ENCODE measurements around the gene ADRB2.
A peak's percentile ranks its signal among the peaks of the same experiment; 100 is the strongest.

Gene ADRB2

DNA sequence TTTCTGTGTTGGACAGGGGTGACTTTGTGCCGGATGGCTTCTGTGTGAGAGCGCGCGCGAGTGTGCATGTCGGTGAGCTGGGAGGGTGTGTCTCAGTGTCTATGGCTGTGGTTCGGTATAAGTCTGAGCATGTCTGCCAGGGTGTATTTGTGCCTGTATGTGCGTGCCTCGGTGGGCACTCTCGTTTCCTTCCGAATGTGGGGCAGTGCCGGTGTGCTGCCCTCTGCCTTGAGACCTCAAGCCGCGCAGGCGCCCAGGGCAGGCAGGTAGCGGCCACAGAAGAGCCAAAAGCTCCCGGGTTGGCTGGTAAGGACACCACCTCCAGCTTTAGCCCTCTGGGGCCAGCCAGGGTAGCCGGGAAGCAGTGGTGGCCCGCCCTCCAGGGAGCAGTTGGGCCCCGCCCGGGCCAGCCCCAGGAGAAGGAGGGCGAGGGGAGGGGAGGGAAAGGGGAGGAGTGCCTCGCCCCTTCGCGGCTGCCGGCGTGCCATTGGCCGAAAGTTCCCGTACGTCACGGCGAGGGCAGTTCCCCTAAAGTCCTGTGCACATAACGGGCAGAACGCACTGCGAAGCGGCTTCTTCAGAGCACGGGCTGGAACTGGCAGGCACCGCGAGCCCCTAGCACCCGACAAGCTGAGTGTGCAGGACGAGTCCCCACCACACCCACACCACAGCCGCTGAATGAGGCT lies at the start of gene ADRB2:
Gene ADRB2 (plus strand): TSS at position 559 of the 686 bp plus-strand sequence. CDS start 221 bp downstream, outside the sequence.
- peaks cover 47% of the 10 kb centered on the region for H3K27me3 ChIP-seq (ENCODE audit: insufficient read depth, low read length)
- no peak within 1 kb of the TSS for H3K27ac ChIP-seq (ENCODE audit: low read length)
- no peaks in the 10 kb centered on the region for H3K36me3 ChIP-seq (ENCODE audit: insufficient read depth, low read depth, low read length)
- H3K9me3 ChIP-seq (ENCODE audit: insufficient read depth, low read depth, low read length) = no peaks in the 10 kb centered on the region
- peak within 1 kb of the TSS; percentile 90 for H3K4me3 ChIP-seq (ENCODE audit: low read length)
- peaks cover 4% of the 10 kb centered on the region for H3K4me1 ChIP-seq (ENCODE audit: insufficient read depth, low read length)
- peak within 1 kb of the TSS; percentile 66; the same call in 1 of the 2 replicates for H3K9ac ChIP-seq (ENCODE audit: low read depth, low read length)

DNA sequence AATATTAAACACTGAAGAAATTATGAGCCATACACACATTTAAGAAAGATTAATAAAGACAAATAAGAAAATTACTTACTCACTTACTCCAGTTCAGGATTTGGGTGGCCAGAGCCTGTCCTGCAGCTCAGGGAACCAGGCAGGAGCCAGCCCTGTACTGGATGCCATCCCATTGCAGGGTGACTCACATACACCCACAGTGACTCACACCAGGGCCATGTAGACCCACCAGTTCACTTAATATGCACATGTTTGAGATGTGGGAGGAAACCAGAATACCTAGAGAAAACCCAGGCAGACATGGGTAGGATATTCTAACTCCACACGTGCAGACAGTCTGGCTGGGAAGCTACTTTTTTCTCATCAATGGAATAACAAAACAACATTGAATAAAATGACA lies 49.6 kb upstream of the ADRB2 start:
- no peak overlapping the region for H3K27ac ChIP-seq (ENCODE audit: low read length)
- H3K9me3 ChIP-seq (ENCODE audit: insufficient read depth, low read depth, low read length) = no peaks in the 10 kb centered on the region
- no peaks in the 10 kb centered on the region for H3K36me3 ChIP-seq (ENCODE audit: insufficient read depth, low read depth, low read length)
- H3K4me3 ChIP-seq (ENCODE audit: low read length) = no peak overlapping the region
- H3K27me3 ChIP-seq (ENCODE audit: insufficient read depth, low read length) = no peaks in the 10 kb centered on the region
- H3K4me1 ChIP-seq (ENCODE audit: insufficient read depth, low read length) = peaks cover 6% of the 10 kb centered on the region; the same call in 1 of the 2 replicates
- H3K9ac ChIP-seq (ENCODE audit: low read depth, low read length) = no peak overlapping the region

DNA sequence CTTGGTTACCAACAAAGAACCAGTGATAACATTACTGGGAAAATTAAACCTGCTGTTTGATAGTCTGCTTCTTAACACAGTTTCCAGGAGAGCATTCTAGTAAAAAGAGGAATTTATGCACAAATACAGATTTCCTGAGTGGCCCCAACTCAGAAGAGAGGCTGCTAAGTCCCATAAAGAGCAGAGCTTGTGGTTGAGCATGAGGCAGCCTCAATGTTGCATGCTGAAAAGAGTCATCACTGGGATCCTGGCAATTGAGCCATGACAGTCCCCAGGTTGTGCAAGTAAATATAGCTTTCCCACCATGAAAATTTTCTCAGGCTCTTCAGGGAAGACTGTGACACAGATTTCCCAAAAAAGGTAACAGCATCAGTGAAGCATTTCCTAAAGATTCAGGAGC lies 47.5 kb upstream of the ADRB2 start:
- Histone ChIP-seq H3K4me1 (ENCODE audit: insufficient read depth, low read length) (peaks cover 3% of the 10 kb centered on the region; the same call in 1 of the 2 replicates), H3K27me3 (ENCODE audit: insufficient read depth, low read length) (no peaks in the 10 kb centered on the region), H3K4me3 (ENCODE audit: low read length) (no peak overlapping the region), H3K9ac (ENCODE audit: low read depth, low read length) (no peak overlapping the region), H3K27ac (ENCODE audit: low read length) (no peak overlapping the region), H3K9me3 (ENCODE audit: insufficient read depth, low read depth, low read length) (no peaks in the 10 kb centered on the region), H3K36me3 (ENCODE audit: insufficient read depth, low read depth, low read length) (no peaks in the 10 kb centered on the region)

DNA sequence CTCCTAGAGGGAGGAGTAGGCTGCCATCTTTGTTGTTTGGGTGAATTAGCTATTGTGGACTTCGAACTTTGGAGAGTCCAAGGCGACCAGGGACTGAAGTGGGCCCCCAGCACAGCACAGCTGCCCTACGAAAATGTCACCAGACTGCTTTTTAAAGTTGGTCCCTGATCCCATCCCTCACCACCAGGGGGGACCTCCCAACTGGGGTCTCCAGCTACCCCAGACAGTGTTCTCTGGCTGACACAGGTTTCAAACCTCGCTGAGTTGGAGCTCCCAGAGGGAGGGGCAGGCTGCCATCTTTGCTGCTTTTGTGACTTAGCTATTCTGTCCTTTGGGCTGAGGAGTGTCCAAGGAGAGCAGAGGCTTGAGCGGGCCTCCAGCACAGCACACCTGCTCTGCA lies 45.7 kb upstream of the ADRB2 start:
- H3K27ac ChIP-seq (ENCODE audit: low read length) = no peak overlapping the region
- no peaks in the 10 kb centered on the region for H3K36me3 ChIP-seq (ENCODE audit: insufficient read depth, low read depth, low read length)
- no peak overlapping the region for H3K4me3 ChIP-seq (ENCODE audit: low read length)
- H3K27me3 ChIP-seq (ENCODE audit: insufficient read depth, low read length) = no peaks in the 10 kb centered on the region
- no peaks in the 10 kb centered on the region for H3K4me1 ChIP-seq (ENCODE audit: insufficient read depth, low read length)
- no peak overlapping the region for H3K9ac ChIP-seq (ENCODE audit: low read depth, low read length)
- H3K9me3 ChIP-seq (ENCODE audit: insufficient read depth, low read depth, low read length) = no peaks in the 10 kb centered on the region

DNA sequence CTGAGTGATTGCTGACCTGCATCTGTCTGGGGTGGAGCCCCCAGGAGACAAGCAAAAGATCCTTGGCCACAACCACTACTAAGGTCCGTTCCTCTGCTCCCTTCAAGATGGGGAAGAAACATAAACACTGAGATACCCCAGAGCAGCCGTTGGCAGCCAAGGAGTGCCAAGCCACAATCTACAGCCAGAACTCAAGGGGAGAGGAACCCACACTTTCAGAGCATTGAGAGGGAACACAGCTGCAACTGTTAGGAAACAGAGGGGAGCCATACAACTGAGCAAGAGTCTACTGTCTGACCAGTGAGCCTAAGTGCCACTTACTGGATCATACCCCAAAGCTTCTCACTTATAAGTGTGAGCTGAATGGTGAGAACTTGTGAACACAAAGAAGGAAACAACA lies 44.6 kb upstream of the ADRB2 start:
- H3K36me3 ChIP-seq (ENCODE audit: insufficient read depth, low read depth, low read length) = no peaks in the 10 kb centered on the region
- no peaks in the 10 kb centered on the region for H3K4me1 ChIP-seq (ENCODE audit: insufficient read depth, low read length)
- H3K27me3 ChIP-seq (ENCODE audit: insufficient read depth, low read length) = no peaks in the 10 kb centered on the region
- no peak overlapping the region for H3K27ac ChIP-seq (ENCODE audit: low read length)
- H3K9me3 ChIP-seq (ENCODE audit: insufficient read depth, low read depth, low read length) = no peaks in the 10 kb centered on the region
- H3K4me3 ChIP-seq (ENCODE audit: low read length) = no peak overlapping the region
- no peak overlapping the region for H3K9ac ChIP-seq (ENCODE audit: low read depth, low read length)

DNA sequence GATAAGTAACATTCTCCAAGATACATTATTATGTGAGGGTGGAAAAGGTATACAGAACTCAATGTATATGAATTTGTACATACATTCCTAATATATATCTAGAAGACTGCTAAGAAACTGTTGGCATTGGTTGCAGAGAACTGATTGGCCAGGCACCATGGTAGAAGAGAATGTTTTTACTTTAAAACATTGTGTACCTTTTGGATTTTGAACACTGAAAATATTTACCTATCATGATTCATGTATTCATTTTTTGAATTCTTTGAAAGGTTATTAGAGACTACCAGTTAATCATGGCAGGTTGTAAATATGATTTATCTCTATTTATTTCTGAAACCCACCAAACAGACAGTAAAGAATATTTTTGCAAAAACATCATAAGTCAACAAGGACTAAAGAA lies 41.2 kb upstream of the ADRB2 start:
- H3K27me3 ChIP-seq (ENCODE audit: insufficient read depth, low read length) = no peaks in the 10 kb centered on the region
- H3K4me3 ChIP-seq (ENCODE audit: low read length) = no peak overlapping the region
- H3K36me3 ChIP-seq (ENCODE audit: insufficient read depth, low read depth, low read length) = no peaks in the 10 kb centered on the region

DNA sequence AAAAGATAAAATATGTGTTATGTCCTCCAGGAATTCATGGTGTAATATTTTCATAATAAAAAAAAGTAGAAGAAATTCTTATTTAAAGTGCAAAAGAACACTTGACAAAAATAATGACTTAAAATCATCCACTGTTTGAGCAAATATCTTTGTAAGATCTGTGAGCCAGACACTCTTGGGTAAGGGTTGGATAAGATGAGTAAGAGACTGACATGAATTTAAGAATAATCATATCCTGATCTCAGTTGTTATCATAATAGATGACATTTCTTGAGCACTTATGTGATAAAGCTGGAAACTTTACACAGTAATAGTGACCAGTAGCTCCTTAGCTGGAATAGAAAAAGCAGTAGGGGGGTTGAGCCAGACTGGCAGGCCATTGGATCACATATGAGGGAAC lies 40.0 kb upstream of the ADRB2 start:
- Histone ChIP-seq H3K27me3 (ENCODE audit: insufficient read depth, low read length) (no peaks in the 10 kb centered on the region), H3K9me3 (ENCODE audit: insufficient read depth, low read depth, low read length) (no peaks in the 10 kb centered on the region), H3K4me3 (ENCODE audit: low read length) (no peak overlapping the region), H3K9ac (ENCODE audit: low read depth, low read length) (no peak overlapping the region), H3K36me3 (ENCODE audit: insufficient read depth, low read depth, low read length) (no peaks in the 10 kb centered on the region), H3K27ac (ENCODE audit: low read length) (no peak overlapping the region), H3K4me1 (ENCODE audit: insufficient read depth, low read length) (no peaks in the 10 kb centered on the region)

More for the DNA sequence above, 41.2 kb upstream of the ADRB2 start:
- no peak overlapping the region for H3K9ac ChIP-seq (ENCODE audit: low read depth, low read length)
- H3K9me3 ChIP-seq (ENCODE audit: insufficient read depth, low read depth, low read length) = no peaks in the 10 kb centered on the region
- H3K4me1 ChIP-seq (ENCODE audit: insufficient read depth, low read length) = no peaks in the 10 kb centered on the region
- H3K27ac ChIP-seq (ENCODE audit: low read length) = no peak overlapping the region

DNA sequence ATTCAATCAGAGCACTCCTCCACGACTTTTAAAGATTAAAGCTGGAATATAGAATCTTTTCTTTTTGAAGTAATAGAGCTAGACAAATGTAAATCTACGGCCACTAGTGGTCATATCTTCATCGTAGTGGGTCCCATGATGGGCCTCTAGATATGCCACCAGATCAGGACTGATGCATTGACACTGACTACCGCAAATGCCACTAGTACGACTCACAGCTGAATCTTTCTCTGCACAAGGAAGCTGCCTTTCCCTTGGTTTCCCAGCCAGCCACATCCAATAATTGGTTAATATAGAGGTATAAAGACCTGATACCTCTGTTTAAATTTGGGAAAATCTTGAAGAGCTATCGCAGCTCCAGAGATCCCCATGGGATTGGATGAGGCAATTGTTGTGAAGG lies 37.8 kb upstream of the ADRB2 start:
- Histone ChIP-seq H3K4me1 (ENCODE audit: insufficient read depth, low read length) (no peaks in the 10 kb centered on the region), H3K9ac (ENCODE audit: low read depth, low read length) (no peak overlapping the region), H3K4me3 (ENCODE audit: low read length) (no peak overlapping the region), H3K36me3 (ENCODE audit: insufficient read depth, low read depth, low read length) (no peaks in the 10 kb centered on the region), H3K9me3 (ENCODE audit: insufficient read depth, low read depth, low read length) (no peaks in the 10 kb centered on the region), H3K27me3 (ENCODE audit: insufficient read depth, low read length) (no peaks in the 10 kb centered on the region), H3K27ac (ENCODE audit: low read length) (no peak overlapping the region)

DNA sequence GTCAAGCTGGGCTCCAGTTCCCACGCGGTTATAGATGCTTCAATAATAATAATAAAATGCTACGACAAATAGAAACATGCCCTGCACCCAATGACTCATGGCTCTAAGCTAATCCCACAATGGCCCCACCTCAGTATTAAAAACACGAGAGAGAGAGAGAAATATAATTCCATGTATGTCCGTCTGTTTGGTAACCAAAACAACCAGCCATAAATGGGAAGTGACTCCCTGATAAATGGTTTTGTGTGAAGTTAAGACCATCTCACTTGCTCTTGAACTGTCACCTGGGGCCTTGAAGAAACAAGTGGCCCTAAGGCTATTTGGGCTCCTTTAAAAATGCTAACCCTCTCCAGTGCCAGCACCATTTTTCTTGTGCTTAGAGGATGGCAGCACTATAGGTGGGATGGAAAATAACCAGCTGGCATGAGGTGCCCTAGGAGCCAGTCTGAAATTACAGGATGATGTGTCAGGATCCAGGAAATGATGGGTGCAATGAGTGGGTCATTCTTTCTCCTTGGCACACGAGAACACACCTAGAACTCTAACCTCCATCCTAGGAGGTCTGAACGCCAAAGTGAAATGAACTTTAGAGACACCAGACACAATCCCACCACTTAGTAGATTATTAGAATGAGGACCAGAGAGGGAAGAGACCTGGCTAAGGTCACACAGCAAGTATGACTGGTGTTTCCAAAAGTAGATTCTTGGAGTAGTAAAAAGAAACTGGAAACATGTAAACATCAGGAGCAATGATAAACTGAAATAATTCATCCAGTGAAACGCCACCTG lies 35.7 kb upstream of the ADRB2 start:
- H3K4me3 ChIP-seq (ENCODE audit: low read length) = no peak overlapping the region
- no peaks in the 10 kb centered on the region for H3K36me3 ChIP-seq (ENCODE audit: insufficient read depth, low read depth, low read length)
- no peaks in the 10 kb centered on the region for H3K27me3 ChIP-seq (ENCODE audit: insufficient read depth, low read length)
- H3K9me3 ChIP-seq (ENCODE audit: insufficient read depth, low read depth, low read length) = no peaks in the 10 kb centered on the region
- H3K9ac ChIP-seq (ENCODE audit: low read depth, low read length) = no peak overlapping the region
- H3K4me1 ChIP-seq (ENCODE audit: insufficient read depth, low read length) = no peaks in the 10 kb centered on the region
- H3K27ac ChIP-seq (ENCODE audit: low read length) = no peak overlapping the region

DNA sequence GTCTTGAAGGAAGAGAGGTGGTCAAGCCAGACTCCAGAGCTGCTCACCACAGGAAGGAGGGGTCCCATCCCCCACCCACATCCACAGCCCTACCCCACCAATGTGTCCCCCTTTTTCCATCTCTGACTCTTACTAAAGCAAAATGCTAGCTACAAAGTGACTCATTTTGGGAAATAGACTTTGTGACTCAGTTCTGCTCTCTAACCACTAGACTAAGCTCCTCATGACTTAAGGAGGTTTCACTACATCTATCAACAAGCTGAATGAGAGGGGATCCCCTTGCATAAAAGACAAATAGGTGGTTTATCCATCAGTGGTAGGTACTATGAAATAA lies 35.1 kb upstream of the ADRB2 start:
- Histone ChIP-seq H3K9ac (ENCODE audit: low read depth, low read length) (no peak overlapping the region), H3K4me3 (ENCODE audit: low read length) (no peak overlapping the region), H3K9me3 (ENCODE audit: insufficient read depth, low read depth, low read length) (no peaks in the 10 kb centered on the region), H3K4me1 (ENCODE audit: insufficient read depth, low read length) (no peaks in the 10 kb centered on the region), H3K36me3 (ENCODE audit: insufficient read depth, low read depth, low read length) (no peaks in the 10 kb centered on the region), H3K27ac (ENCODE audit: low read length) (no peak overlapping the region), H3K27me3 (ENCODE audit: insufficient read depth, low read length) (no peaks in the 10 kb centered on the region)

DNA sequence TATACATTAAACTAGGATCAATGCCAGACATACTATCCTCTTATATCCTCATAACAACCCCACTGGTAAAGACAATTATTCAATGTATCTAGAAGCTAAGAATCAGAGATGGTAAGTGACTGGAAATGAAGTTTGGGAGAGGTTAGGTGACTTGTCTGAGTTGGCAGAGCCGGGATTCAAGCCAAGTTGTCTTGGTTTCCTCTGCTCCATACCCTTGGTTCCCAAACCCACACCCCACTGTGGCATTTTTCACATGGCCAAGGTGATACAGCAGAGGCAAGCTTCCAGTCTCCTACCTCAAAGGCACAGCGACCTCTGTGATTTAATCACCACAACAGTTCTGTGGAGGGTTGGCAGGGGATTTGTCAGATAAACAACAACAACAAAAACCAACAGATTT lies 34.7 kb upstream of the ADRB2 start:
- no peak overlapping the region for H3K27ac ChIP-seq (ENCODE audit: low read length)
- H3K4me3 ChIP-seq (ENCODE audit: low read length) = no peak overlapping the region
- no peaks in the 10 kb centered on the region for H3K27me3 ChIP-seq (ENCODE audit: insufficient read depth, low read length)

DNA sequence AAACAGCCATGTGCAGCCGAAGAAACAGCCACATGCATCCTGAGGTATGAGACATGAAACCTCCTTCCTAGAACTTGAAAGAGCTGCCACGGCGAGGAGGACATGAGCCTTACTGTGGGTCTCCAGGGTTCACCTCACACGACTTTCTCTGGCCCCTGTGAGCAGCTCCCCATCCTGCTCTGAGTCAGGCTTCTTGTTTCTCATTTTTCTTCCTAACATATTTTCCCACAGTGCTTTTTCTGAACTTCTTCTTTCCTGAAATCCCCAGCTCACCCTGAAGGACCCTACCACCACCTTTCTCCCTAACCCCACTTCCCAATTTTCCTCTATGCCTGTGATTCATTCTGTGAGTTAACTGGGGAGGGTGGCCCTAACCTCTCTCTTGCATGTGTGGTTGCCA lies 33.7 kb upstream of the ADRB2 start:
- Histone ChIP-seq H3K27ac (ENCODE audit: low read length) (no peak overlapping the region), H3K27me3 (ENCODE audit: insufficient read depth, low read length) (no peaks in the 10 kb centered on the region), H3K4me1 (ENCODE audit: insufficient read depth, low read length) (no peaks in the 10 kb centered on the region), H3K4me3 (ENCODE audit: low read length) (no peak overlapping the region), H3K36me3 (ENCODE audit: insufficient read depth, low read depth, low read length) (no peaks in the 10 kb centered on the region), H3K9me3 (ENCODE audit: insufficient read depth, low read depth, low read length) (no peaks in the 10 kb centered on the region), H3K9ac (ENCODE audit: low read depth, low read length) (no peak overlapping the region)

More for the DNA sequence above, 34.7 kb upstream of the ADRB2 start:
- Histone ChIP-seq H3K4me1 (ENCODE audit: insufficient read depth, low read length) (no peaks in the 10 kb centered on the region), H3K9me3 (ENCODE audit: insufficient read depth, low read depth, low read length) (no peaks in the 10 kb centered on the region), H3K9ac (ENCODE audit: low read depth, low read length) (no peak overlapping the region; the same call in 1 of the 2 replicates), H3K36me3 (ENCODE audit: insufficient read depth, low read depth, low read length) (no peaks in the 10 kb centered on the region)

Measured in iPS-20b (cell line).